A549 (cell line): Measurements from ENCODE around the gene ESYT2. TPM values are rescaled to one million over a fixed set of nuclear protein-coding genes. Genes with fewer than 3 reads are reported as not detected.

ENCODE experiments used
- ATAC-seq, 2 experiments: fragments of 200-7000 bp in 1 of 2; fragments of >200 bp in 1 of 2; cut with Nextera tagmentation in 1 of 2; cut with Tn5 transposase in 1 of 2; 3 replicates each; pipeline versions ENCODE4 v1.8.0 to v1.9.1; 2018 to 2020; ENCODE audit warnings: mild to moderate bottlenecking in 1 of 2, moderate library complexity in 1 of 2
- CTCF ChIA-PET: fragments of 300-600 bp; sonication (Branson Sonifier 250); formaldehyde crosslinking; extraction: SDS; loops from one replicate; lab custom pipeline; 2021; ENCODE audit warnings: antibody characterized with exemption, inconsistent platforms; lab: Yijun Ruan, JAX
- POLR2A ChIA-PET: fragments of 350-600 bp; formaldehyde crosslinking; extraction: SDS; loops from one replicate; lab custom pipeline; 2021; ENCODE audit warnings: antibody characterized with exemption, inconsistent platforms; lab: Yijun Ruan, JAX
- DNase-seq, 2 experiments: peaks; one replicate each; pipeline versions ENCODE4 v3.0.0 to v3.0.0-alpha.2; 2011 to 2016; ENCODE audit warnings: low read depth in 1 of 2, low spot score in 1 of 2
- FAIRE-seq: peaks from 2 replicates; lab custom pipeline; 2011; peaks lifted over from hg19 to GRCh38; lab: Jason Lieb, UNC
- H3K27ac ChIP-seq, 2 experiments: fragments of >200 bp; sonication (Bioruptor Twin); formaldehyde crosslinking; 3 replicates each; pipeline ENCODE4 v1.5.1; 2016 to 2017
- H3K4me1 ChIP-seq: fragments of >200 bp; sonication (Bioruptor Twin); formaldehyde crosslinking; 3 replicates; pipeline ENCODE4 v1.6.1; 2016
- H3K4me2 ChIP-seq: fragments of >200 bp; sonication (Bioruptor Twin); formaldehyde crosslinking; 3 replicates; pipeline ENCODE4 v1.6.1; 2016
- H3K4me3 ChIP-seq: fragments of >200 bp; sonication (Bioruptor Twin); formaldehyde crosslinking; 3 replicates; pipeline ENCODE4 v1.5.1; 2016
- H3K9me3 ChIP-seq: fragments of >200 bp; sonication (Bioruptor Twin); formaldehyde crosslinking; 3 replicates; pipeline ENCODE4 v1.6.1; 2016
- BHLHE40 ChIP-seq: IDR thresholded peaks from 2 replicates; pipeline ENCODE4 v1.6.1; 2012; ENCODE audit warnings: low read depth, low read length, inconsistent platforms
- CBX2 ChIP-seq: fragments of 200-600 bp; sonication (generic); IDR thresholded peaks from 2 replicates; pipeline ENCODE4 v1.6.1; 2016; ENCODE audit warnings: low read depth, mild to moderate bottlenecking, borderline replicate concordance
- CBX8 ChIP-seq: fragments of 200-600 bp; sonication (generic); IDR thresholded peaks from 2 replicates; pipeline ENCODE4 v1.6.1; 2016
- E2F6 ChIP-seq: IDR thresholded peaks from 2 replicates; pipeline ENCODE4 v1.6.1; 2012; ENCODE audit warnings: low read depth, borderline replicate concordance
- EHMT2 ChIP-seq: fragments of 200-600 bp; sonication (generic); IDR thresholded peaks from 2 replicates; pipeline ENCODE4 v1.6.1; 2016; ENCODE audit warnings: antibody characterized with exemption, low read depth, mild to moderate bottlenecking, moderate library complexity
- FOSL2 ChIP-seq, 2 experiments: fragments of 450-650 bp in 1 of 2; fragments of >200 bp in 1 of 2; sonication (Bioruptor Twin) in 1 of 2; formaldehyde crosslinking; IDR thresholded peaks; 2 replicates each; pipeline versions ENCODE4 v1.5.0 to v1.6.1; 2016 to 2020; ENCODE audit warnings: mild to moderate bottlenecking in 1 of 2, moderate library complexity in 1 of 2
- GATA3 ChIP-seq: IDR thresholded peaks from 2 replicates; pipeline ENCODE4 v1.6.1; 2012; ENCODE audit warnings: borderline replicate concordance
- HDAC2 ChIP-seq: fragments of 200-600 bp; sonication (generic); IDR thresholded peaks from 2 replicates; pipeline ENCODE4 v1.6.1; 2016
- HMGXB4 ChIP-seq: fragments of 250-450 bp; sonication (Bioruptor Pico); IDR thresholded peaks from 2 replicates; pipeline ENCODE4 v1.5.0; 2021; ENCODE audit warnings: mild to moderate bottlenecking, moderate library complexity, borderline replicate concordance
- HOXB5 ChIP-seq: fragments of 250-450 bp; sonication (Bioruptor Pico); IDR thresholded peaks from 2 replicates; pipeline ENCODE4 v1.5.0; 2020; ENCODE audit warnings: mild to moderate bottlenecking, moderate library complexity
- NFE2L2 ChIP-seq: fragments of 150-350 bp; conservative IDR thresholded peaks from 2 replicates; pipeline ENCODE4 v1.6.1; 2014; ENCODE audit warnings: low read length
- PHF8 ChIP-seq: fragments of 200-600 bp; sonication (generic); IDR thresholded peaks from 2 replicates; pipeline ENCODE4 v1.6.1; 2016; ENCODE audit warnings: low read depth, mild to moderate bottlenecking, antibody characterized with exemption, moderate library complexity, borderline replicate concordance
- SMC3 ChIP-seq: fragments of >200 bp; sonication (Bioruptor Twin); formaldehyde crosslinking; IDR thresholded peaks from 3 replicates; pipeline ENCODE4 v1.6.1; 2018; ENCODE audit warnings: inconsistent platforms
- SREBF2 ChIP-seq: fragments of 450-650 bp; IDR thresholded peaks from 2 replicates; pipeline ENCODE4 v1.6.1; 2014; ENCODE audit warnings: mild to moderate bottlenecking, moderate library complexity
- TFCP2L1 ChIP-seq: fragments of 250-450 bp; sonication (Bioruptor Pico); IDR thresholded peaks from 2 replicates; pipeline ENCODE4 v1.5.0; 2021; ENCODE audit warnings: mild to moderate bottlenecking
- ZC3H11A ChIP-seq: fragments of 450-650 bp; IDR thresholded peaks from 2 replicates; pipeline ENCODE4 v1.6.1; 2014; ENCODE audit warnings: antibody characterized with exemption, mild to moderate bottlenecking
- ZFP36 ChIP-seq: fragments of 450-650 bp; IDR thresholded peaks from 2 replicates; pipeline ENCODE4 v1.6.1; 2014; ENCODE audit warnings: borderline replicate concordance; ENCODE audit not compliant: partially characterized antibody
- ZNF302 ChIP-seq: fragments of 250-450 bp; sonication (Bioruptor Pico); IDR thresholded peaks from 2 replicates; pipeline ENCODE4 v1.9.0; 2021; ENCODE audit warnings: inconsistent platforms, mild to moderate bottlenecking, moderate library complexity
- WGBS: methylation state at CpG from one replicate; pipeline ENCODE4 v1.1.6; 2017; ENCODE audit errors: missing lambda C conversion rate; 5-methylcytosine and 5-hydroxymethylcytosine counted together
- polyA plus RNA-seq, 4 experiments: library from polyadenylated mRNA; depleted of rRNA in 3 of 4; stranded (reverse); fragments of >200 nt; fragmentation: RNase III in 1 of 4; extraction: RNeasy Plus Mini Kit Qiagen cat#74134 plus additional on column Dnase treatment in 1 of 4; gene quantifications; 2 replicates in 3 of 4; 3 replicates in 1 of 4; pipeline ENCODE4 v1.2.3, GENCODE V29; 2011 to 2017

ESYT2 gene
- polyA plus RNA-seq, 2 of the 4 experiments (the other 2 are of a cell fraction) = 45.8 to 77.0 TPM

- no peak for ATAC-seq
- POLR2A ChIA-PET = no interaction called here
Measured at GRCh38 chr7:158867214-158867984, 38.1 kb upstream of the ESYT2 start.

GRCh38 chr7:158865977-158866376 lies 36.7 kb upstream of the ESYT2 start:
- H3K9me3 ChIP-seq = no peaks in the 10 kb centered on the region
- ChIA-PET POLR2A (no interaction called here), CTCF (interaction anchor here (2.7 kb wide), 1 partner anchor 170 kb away, joined by 6 read pairs; no protein-coding TSS in a partner anchor)
- peaks cover 17% of the 10 kb centered on the region; the same call in 2 of the 3 replicates for H3K4me1 ChIP-seq
- no peak for ATAC-seq
- peak overlapping the region in 1 of 2 experiments; percentile 76; a peak in 1 of 6 replicates for H3K27ac ChIP-seq
- WGBS = 94% methylated on average over 4 of the region's 4 CpGs
- FAIRE-seq = no peak
- no peak overlapping the region for H3K4me3 ChIP-seq
- TF ChIP-seq ZNF302 (CRISPR knock-in tag) (no peak), EHMT2 (no peak), BHLHE40 (no peak), SMC3 (no peak), CBX2 (no peak), PHF8 (no peak), SREBF2 (no peak), ZFP36 (no peak), TFCP2L1 (no peak), HDAC2 (no peak), HOXB5 (CRISPR knock-in tag) (no peak), NFE2L2 (no peak), E2F6 (no peak)
- no peak for DNase-seq
- no peak overlapping the region for H3K4me2 ChIP-seq

More at GRCh38 chr7:158867214-158867984, 38.1 kb upstream of the ESYT2 start:
- TF ChIP-seq HMGXB4 (CRISPR knock-in tag) (no peak), CBX8 (no peak), GATA3 (no peak)
- FAIRE-seq (no peak), DNase-seq (no peak)
- 95% methylated on average over 30 of the region's 30 CpGs for WGBS
- Histone ChIP-seq H3K27ac (no peak overlapping the region; a peak in 1 of 6 replicates), H3K4me3 (no peak overlapping the region), H3K4me1 (peaks cover 17% of the 10 kb centered on the region; the same call in 2 of the 3 replicates), H3K4me2 (no peak overlapping the region), H3K9me3 (no peaks in the 10 kb centered on the region)
- CTCF ChIA-PET = interaction anchor here (0.6 to 2.7 kb wide), 3 partner anchors 10 to 208 kb away, joined by 3 to 6 read pairs (median 4); no protein-coding TSS in a partner anchor

- H3K4me1 ChIP-seq = peaks cover 17% of the 10 kb centered on the region; the same call in 2 of the 3 replicates
- WGBS = 71% methylated on average over 6 of the region's 7 CpGs
- H3K4me2 ChIP-seq = no peak overlapping the region
- ChIA-PET POLR2A (no interaction called here), CTCF (no interaction called here)
- ATAC-seq = no peak
- no peak for FAIRE-seq
- no peaks in the 10 kb centered on the region for H3K9me3 ChIP-seq
- no peak overlapping the region for H3K4me3 ChIP-seq
- TF ChIP-seq FOSL2 (IDR thresholded peaks at IDR 0.05) (no peak), FOSL2 (CRISPR knock-in tag; IDR thresholded peaks at IDR 0.05) (no peak), HDAC2 (no peak), ZC3H11A (no peak)
- DNase-seq = no peak
- H3K27ac ChIP-seq = peak overlapping the region; percentile 76 to 93; a peak in 3 of 6 replicates
Measured at GRCh38 chr7:158865462-158865922, 36.2 kb upstream of the ESYT2 start.
